NCI-H2107 treated with DMSO at 0.1 percent for 48 hours (cell line): Measurements from ENCODE around the gene DQX1.
"Not testable (repeated sequence)": the region's sequence is repeated elsewhere in the genome, so short reads cannot be mapped to it uniquely, and the experiment has no call there.

Experiments
- DNase-seq: peaks from one replicate; lab custom pipeline; 2025; ENCODE audit not compliant: unreplicated experiment; lab: John Stamatoyannopoulos, UW

DQX1 gene

GRCh38 chr2:74497777-74498499 is 28.1 kb downstream of the DQX1 start:
- no peak for DNase-seq

- no peak for DNase-seq
These were observed 28.8 kb downstream of the DQX1 start for GRCh38 chr2:74496997-74497776.

- no peak for DNase-seq
These were observed 30.6 kb downstream of the DQX1 start for GRCh38 chr2:74495440-74495839.

- DNase-seq, result no peak
These were observed 32.5 kb downstream of the DQX1 start for GRCh38 chr2:74493546-74493945.

GRCh38 chr2:74491648-74492544 is 34.1 kb downstream of the DQX1 start:
- no peak for DNase-seq

GRCh38 chr2:74489906-74490305 is 36.1 kb downstream of the DQX1 start:
- DNase-seq, result no peak

GRCh38 chr2:74488643-74489481 is 37.2 kb downstream of the DQX1 start:
- no peak for DNase-seq

- DNase-seq, result no peak
These were observed 39.9 kb downstream of the DQX1 start for GRCh38 chr2:74486141-74486540.

- not testable (repeated sequence) for DNase-seq
These were observed 42.3 kb downstream of the DQX1 start for GRCh38 chr2:74483675-74484164.

- peak; percentile 97 for DNase-seq
These were observed 43.0 kb downstream of the DQX1 start, which contains the start of the genes CCDC142 and TTC31 for GRCh38 chr2:74482801-74483674. Gene CCDC142 (minus strand): TSS chr2:74482998. CDS start chr2:74482837, 161 bp downstream. Gene TTC31 (plus strand): TSS chr2:74483081. CDS start chr2:74483096, 15 bp downstream.

GRCh38 chr2:74481961-74482800 is 43.9 kb downstream of the DQX1 start:
- no peak for DNase-seq

GRCh38 chr2:74481431-74481830 is 44.6 kb downstream of the DQX1 start:
- DNase-seq, result no peak

- DNase-seq, result no peak
These were observed 51.1 kb downstream of the DQX1 start for GRCh38 chr2:74474899-74475298.

- DNase-seq, result no peak
These were observed 51.5 kb downstream of the DQX1 start for GRCh38 chr2:74474481-74474880.

- DNase-seq, result no peak
These were observed 53.1 kb downstream of the DQX1 start for GRCh38 chr2:74472945-74473258.

GRCh38 chr2:74472086-74472944 is 53.7 kb downstream of the DQX1 start, which contains the start of gene MRPL53:
Gene MRPL53 (minus strand): TSS chr2:74472680. CDS start chr2:74472660, 20 bp downstream.
- peak; percentile 60 for DNase-seq

- no peak for DNase-seq
These were observed 54.5 kb downstream of the DQX1 start for GRCh38 chr2:74471332-74472065.
